HG03378 (cell line): ENCODE measurements around the gene DUS2.
"Not testable (repeated sequence)": the region's sequence is repeated elsewhere in the genome, so short reads cannot be mapped to it uniquely, and the experiment has no call there.

Source experiments
- ATAC-seq: cut with Tn5 transposase; IDR thresholded peaks from one replicate; pipeline ENCODE4 v1.9.1; 2021; ENCODE audit warnings: mild to moderate bottlenecking, moderate library complexity; ENCODE audit not compliant: unreplicated experiment

DUS2 gene

GRCh38 chr16:68022728-68023537 lies at the start of gene DUS2, which contains the start of gene DDX28:
TSS of gene DUS2 (plus strand) at chr16:68023284. CDS start at chr16:68038024, 14,740 bp downstream.
TSS of gene DDX28 (minus strand) at chr16:68023232. CDS start at chr16:68023202, 30 bp downstream.
- peak; percentile 68 for ATAC-seq

GRCh38 chr16:67975321-67976105 lies 47.6 kb upstream of the DUS2 start:
- no peak for ATAC-seq

GRCh38 chr16:67976205-67976604 lies 46.9 kb upstream of the DUS2 start:
- ATAC-seq, result no peak

- ATAC-seq, result no peak
Observed at GRCh38 chr16:67977005-67977404, 46.1 kb upstream of the DUS2 start.

- no peak for ATAC-seq
Observed at GRCh38 chr16:67977469-67978227, 45.4 kb upstream of the DUS2 start.

GRCh38 chr16:67979955-67980678 lies 43.0 kb upstream of the DUS2 start, which contains the start of gene DPEP3:
TSS of gene DPEP3 (minus strand) at chr16:67980499. CDS start at chr16:67980380, 119 bp downstream.
- ATAC-seq, result no peak

- ATAC-seq, result no peak
Observed at GRCh38 chr16:67982011-67982696, 40.9 kb upstream of the DUS2 start.

- ATAC-seq, result no peak
Observed at GRCh38 chr16:67986949-67987348, 36.1 kb upstream of the DUS2 start.

GRCh38 chr16:67987460-67988160 lies 35.5 kb upstream of the DUS2 start:
- ATAC-seq, result no peak

- no peak for ATAC-seq
Observed at GRCh38 chr16:67988675-67989074, 34.4 kb upstream of the DUS2 start.

GRCh38 chr16:67989322-67990017 lies 33.6 kb upstream of the DUS2 start:
- no peak for ATAC-seq

GRCh38 chr16:67990018-67990386 lies 33.1 kb upstream of the DUS2 start:
- ATAC-seq, result no peak

GRCh38 chr16:67992661-67993206 lies 30.4 kb upstream of the DUS2 start:
- ATAC-seq, result no peak

- ATAC-seq, result no peak
Observed at GRCh38 chr16:67993207-67994039, 29.7 kb upstream of the DUS2 start.

GRCh38 chr16:67994040-67994408 lies 29.1 kb upstream of the DUS2 start:
- ATAC-seq, result not testable (repeated sequence)

GRCh38 chr16:67995423-67995822 lies 27.7 kb upstream of the DUS2 start:
- no peak for ATAC-seq

- ATAC-seq, result no peak
Observed at GRCh38 chr16:67996666-67997065, 26.4 kb upstream of the DUS2 start.
